ENCODE data around the gene TIA1. TPM values are rescaled to one million over a fixed set of nuclear protein-coding genes. Genes with fewer than 3 reads are reported as not detected.
A peak's percentile ranks its signal among the peaks of the same experiment; 100 is the strongest.

Gene TIA1
- total RNA-seq, 6 experiments from 2014 or later: 50.3 to 58.1 (median 55.3) TPM

GRCh38 chr2:70201831-70202230 is 46.6 kb downstream of the TIA1 start:
- H3K27ac Mint-ChIP-seq: no peak overlapping the region

GRCh38 chr2:70201225-70201768 is 47.1 kb downstream of the TIA1 start:
- Mint-ChIP-seq H3K4me1 (ENCODE audit: low read depth) (no peaks in the 10 kb centered on the region), H3K27me3 (ENCODE audit: insufficient read depth) (peaks cover 2% of the 10 kb centered on the region), H3K4me3 (no peak overlapping the region), H3K9me3 (no peaks in the 10 kb centered on the region), H3K36me3 (ENCODE audit: low read depth) (no peaks in the 10 kb centered on the region), H3K27ac (no peak overlapping the region)
- TF ChIP-seq CTCF (IDR thresholded peaks at IDR 0.05): no peak
- no peak for DNase-seq

More at GRCh38 chr2:70201831-70202230, 46.6 kb downstream of the TIA1 start:
- TF ChIP-seq CTCF (IDR thresholded peaks at IDR 0.05): no peak
- H3K36me3 Mint-ChIP-seq (ENCODE audit: low read depth): no peaks in the 10 kb centered on the region
- H3K9me3 Mint-ChIP-seq: no peaks in the 10 kb centered on the region
- DNase-seq: no peak
- peaks cover 2% of the 10 kb centered on the region for H3K27me3 Mint-ChIP-seq (ENCODE audit: insufficient read depth)
- H3K4me3 Mint-ChIP-seq: no peak overlapping the region
- no peaks in the 10 kb centered on the region for H3K4me1 Mint-ChIP-seq (ENCODE audit: low read depth)

- no peaks in the 10 kb centered on the region for H3K4me1 Mint-ChIP-seq (ENCODE audit: low read depth)
- H3K27ac Mint-ChIP-seq: no peak overlapping the region
- TF ChIP-seq CTCF (IDR thresholded peaks at IDR 0.05): peak; percentile 26; the same call in 1 of the 2 replicates
- no peak overlapping the region for H3K4me3 Mint-ChIP-seq
- H3K36me3 Mint-ChIP-seq (ENCODE audit: low read depth): no peaks in the 10 kb centered on the region
- no peak for DNase-seq
- no peaks in the 10 kb centered on the region for H3K9me3 Mint-ChIP-seq
- H3K27me3 Mint-ChIP-seq (ENCODE audit: insufficient read depth): peaks cover 3% of the 10 kb centered on the region
Observed at GRCh38 chr2:70199320-70199864, 49.0 kb downstream of the TIA1 start.

DNA sequence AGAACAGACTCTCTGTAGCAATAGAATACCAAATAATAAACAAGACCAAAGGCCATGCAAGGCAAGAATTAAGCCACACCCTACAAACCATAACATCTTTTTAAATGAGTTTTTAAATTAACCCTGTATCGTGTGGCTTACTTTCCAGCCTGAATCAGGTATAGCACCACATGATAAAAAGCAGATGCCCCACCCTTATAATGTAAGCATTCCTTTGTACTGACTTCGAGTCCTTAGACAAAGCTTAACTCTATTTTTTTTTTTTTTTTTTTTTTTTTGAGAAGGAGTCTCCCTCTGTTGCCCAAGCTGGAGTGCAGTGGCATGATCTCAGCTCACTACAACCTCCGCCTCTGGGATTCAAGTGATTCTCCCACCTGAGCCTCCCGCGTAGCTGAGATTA is 55.9 kb downstream of the TIA1 start:
- H3K4me1 Mint-ChIP-seq (ENCODE audit: low read depth): peaks cover 21% of the 10 kb centered on the region
- peaks cover 6% of the 10 kb centered on the region for H3K27me3 Mint-ChIP-seq (ENCODE audit: insufficient read depth)
- no peak overlapping the region for H3K4me3 Mint-ChIP-seq
- no peak for DNase-seq
- H3K27ac Mint-ChIP-seq: no peak overlapping the region
- no peaks in the 10 kb centered on the region for H3K9me3 Mint-ChIP-seq
- H3K36me3 Mint-ChIP-seq (ENCODE audit: low read depth): no peaks in the 10 kb centered on the region; the same call in 1 of the 2 replicates
- no peak for TF ChIP-seq CTCF (IDR thresholded peaks at IDR 0.05)

- Mint-ChIP-seq H3K4me3 (peak overlapping the region; percentile 93), H3K9me3 (no peaks in the 10 kb centered on the region), H3K27me3 (ENCODE audit: insufficient read depth) (peaks cover 6% of the 10 kb centered on the region), H3K4me1 (ENCODE audit: low read depth) (peaks cover 21% of the 10 kb centered on the region), H3K27ac (peak overlapping the region; percentile 100), H3K36me3 (ENCODE audit: low read depth) (no peaks in the 10 kb centered on the region; the same call in 1 of the 2 replicates)
- no peak for DNase-seq
- no peak for TF ChIP-seq CTCF (IDR thresholded peaks at IDR 0.05)
Observed at GRCh38 chr2:70191244-70191735, 57.1 kb downstream of the TIA1 start.
